ENCODE data around the gene RAB37. TPM values are rescaled to one million over a fixed set of nuclear protein-coding genes. Genes with fewer than 3 reads are reported as not detected.

RAB37 gene
- total and polyA plus RNA-seq, 2 of the 13 experiments (the other 11 are each of a cell fraction or from before 2014, with no cell fraction given): 0.91 to 3.7 TPM

DNA sequence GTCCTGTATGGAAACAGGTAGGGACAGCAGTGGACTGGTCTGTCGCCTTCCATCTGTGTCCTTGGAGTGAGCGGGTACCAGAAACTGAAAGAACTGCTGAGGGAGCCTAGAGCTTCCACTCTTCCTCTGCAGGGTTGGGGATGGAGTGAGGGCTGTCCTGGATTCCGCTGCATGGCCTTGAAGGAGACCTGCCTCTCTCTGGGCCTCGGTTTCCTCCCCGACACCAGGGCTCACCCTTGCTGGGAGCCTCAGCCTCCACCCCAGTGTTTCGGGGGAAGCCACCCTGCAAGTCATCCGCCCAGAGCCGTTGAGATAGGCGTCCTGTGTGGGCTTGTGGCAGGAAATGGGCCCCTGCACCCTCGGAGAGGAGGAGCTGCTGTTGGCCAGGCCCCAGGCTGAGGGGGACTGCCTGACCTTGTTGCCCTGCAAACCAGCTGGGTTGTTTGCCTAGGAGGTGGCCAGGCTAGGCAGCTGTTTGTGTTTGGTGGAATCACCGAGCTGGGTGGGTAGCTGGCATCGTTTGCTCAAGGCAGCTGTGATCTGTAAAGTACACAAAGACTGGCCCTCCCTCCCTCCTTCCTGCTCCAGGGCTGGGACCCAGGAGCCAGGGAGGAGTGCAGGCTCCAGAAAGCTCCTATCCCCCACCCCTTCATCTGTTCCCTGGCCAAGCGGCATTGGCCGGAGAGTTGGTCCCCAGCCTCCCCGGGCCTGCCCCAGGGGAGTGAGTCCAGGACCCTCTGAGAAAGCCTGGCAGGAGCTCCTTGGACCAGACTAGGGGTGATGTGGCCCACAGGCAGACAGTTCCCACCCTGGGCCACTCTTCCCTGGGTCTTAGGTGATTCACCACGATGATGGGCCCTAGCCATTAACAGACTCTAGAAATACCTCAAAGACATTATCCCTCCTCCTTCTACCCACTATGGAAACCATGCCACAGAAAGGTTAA is 1.3 kb downstream of the RAB37 start (continued):
- TF ChIP-seq ZNF577 (CRISPR knock-in tag; IDR thresholded peaks at IDR 0.05; ENCODE audit: borderline replicate concordance, low read depth): no peak
- no peak for TF ChIP-seq MZF1 (CRISPR knock-in tag; IDR thresholded peaks at IDR 0.05; ENCODE audit: borderline replicate concordance)
- TF ChIP-seq, protein P1, sequence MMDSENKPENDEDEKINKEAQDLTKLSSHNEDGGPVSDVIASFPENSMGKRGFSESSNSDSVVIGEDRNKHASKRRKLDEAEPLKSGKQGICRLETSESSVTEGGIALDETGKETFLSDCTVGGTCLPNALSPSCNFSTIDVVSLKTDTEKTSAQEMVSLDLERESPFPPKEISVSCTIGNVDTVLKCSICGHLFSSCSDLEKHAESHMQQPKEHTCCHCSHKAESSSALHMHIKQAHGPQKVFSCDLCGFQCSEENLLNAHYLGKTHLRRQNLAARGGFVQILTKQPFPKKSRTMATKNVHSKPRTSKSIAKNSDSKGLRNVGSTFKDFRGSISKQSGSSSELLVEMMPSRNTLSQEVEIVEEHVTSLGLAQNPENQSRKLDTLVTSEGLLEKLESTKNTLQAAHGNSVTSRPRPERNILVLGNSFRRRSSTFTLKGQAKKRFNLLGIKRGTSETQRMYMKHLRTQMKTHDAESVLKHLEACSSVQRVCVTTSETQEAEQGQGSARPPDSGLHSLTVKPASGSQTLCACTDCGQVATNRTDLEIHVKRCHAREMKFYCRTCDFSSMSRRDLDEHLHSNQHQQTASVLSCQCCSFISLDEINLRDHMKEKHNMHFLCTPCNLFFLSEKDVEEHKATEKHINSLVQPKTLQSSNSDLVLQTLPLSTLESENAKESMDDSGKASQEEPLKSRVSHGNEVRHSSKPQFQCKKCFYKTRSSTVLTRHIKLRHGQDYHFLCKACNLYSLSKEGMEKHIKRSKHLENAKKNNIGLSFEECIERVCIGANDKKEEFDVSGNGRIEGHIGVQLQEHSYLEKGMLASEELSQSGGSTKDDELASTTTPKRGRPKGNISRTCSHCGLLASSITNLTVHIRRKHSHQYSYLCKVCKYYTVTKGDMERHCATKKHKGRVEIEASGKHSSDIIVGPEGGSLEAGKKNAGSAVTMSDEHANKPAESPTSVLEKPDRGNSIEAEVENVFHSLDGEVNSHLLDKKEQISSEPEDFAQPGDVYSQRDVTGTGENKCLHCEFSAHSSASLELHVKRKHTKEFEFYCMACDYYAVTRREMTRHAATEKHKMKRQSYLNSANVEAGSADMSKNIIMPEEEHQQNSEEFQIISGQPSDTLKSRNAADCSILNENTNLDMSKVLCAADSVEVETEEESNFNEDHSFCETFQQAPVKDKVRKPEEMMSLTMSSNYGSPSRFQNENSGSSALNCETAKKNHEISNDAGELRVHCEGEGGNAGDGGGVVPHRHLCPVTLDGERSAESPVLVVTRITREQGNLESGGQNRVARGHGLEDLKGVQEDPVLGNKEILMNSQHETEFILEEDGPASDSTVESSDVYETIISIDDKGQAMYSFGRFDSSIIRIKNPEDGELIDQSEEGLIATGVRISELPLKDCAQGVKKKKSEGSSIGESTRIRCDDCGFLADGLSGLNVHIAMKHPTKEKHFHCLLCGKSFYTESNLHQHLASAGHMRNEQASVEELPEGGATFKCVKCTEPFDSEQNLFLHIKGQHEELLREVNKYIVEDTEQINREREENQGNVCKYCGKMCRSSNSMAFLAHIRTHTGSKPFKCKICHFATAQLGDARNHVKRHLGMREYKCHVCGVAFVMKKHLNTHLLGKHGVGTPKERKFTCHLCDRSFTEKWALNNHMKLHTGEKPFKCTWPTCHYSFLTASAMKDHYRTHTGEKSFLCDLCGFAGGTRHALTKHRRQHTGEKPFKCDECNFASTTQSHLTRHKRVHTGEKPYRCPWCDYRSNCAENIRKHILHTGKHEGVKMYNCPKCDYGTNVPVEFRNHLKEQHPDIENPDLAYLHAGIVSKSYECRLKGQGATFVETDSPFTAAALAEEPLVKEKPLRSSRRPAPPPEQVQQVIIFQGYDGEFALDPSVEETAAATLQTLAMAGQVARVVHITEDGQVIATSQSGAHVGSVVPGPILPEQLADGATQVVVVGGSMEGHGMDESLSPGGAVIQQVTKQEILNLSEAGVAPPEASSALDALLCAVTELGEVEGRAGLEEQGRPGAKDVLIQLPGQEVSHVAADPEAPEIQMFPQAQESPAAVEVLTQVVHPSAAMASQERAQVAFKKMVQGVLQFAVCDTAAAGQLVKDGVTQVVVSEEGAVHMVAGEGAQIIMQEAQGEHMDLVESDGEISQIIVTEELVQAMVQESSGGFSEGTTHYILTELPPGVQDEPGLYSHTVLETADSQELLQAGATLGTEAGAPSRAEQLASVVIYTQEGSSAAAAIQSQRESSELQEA (CRISPR knock-in tag; IDR thresholded peaks at IDR 0.05; ENCODE audit: not compliant biosample characterization): no peak
- TF ChIP-seq, protein P2, sequence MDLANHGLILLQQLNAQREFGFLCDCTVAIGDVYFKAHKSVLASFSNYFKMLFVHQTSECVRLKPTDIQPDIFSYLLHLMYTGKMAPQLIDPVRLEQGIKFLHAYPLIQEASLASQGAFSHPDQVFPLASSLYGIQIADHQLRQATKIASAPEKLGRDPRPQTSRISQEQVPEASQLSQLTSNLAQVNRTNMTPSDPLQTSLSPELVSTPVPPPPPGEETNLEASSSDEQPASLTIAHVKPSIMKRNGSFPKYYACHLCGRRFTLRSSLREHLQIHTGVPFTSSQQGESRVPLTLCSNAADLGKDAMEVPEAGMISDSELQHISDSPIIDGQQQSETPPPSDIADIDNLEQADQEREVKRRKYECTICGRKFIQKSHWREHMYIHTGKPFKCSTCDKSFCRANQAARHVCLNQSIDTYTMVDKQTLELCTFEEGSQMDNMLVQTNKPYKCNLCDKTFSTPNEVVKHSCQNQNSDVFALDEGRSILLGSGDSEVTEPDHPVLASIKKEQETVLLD (CRISPR knock-in tag; IDR thresholded peaks at IDR 0.05; ENCODE audit: low read depth): no peak
- TF ChIP-seq NKX3-1 (CRISPR knock-in tag; IDR thresholded peaks at IDR 0.05): no peak
- TF ChIP-seq, protein P3, sequence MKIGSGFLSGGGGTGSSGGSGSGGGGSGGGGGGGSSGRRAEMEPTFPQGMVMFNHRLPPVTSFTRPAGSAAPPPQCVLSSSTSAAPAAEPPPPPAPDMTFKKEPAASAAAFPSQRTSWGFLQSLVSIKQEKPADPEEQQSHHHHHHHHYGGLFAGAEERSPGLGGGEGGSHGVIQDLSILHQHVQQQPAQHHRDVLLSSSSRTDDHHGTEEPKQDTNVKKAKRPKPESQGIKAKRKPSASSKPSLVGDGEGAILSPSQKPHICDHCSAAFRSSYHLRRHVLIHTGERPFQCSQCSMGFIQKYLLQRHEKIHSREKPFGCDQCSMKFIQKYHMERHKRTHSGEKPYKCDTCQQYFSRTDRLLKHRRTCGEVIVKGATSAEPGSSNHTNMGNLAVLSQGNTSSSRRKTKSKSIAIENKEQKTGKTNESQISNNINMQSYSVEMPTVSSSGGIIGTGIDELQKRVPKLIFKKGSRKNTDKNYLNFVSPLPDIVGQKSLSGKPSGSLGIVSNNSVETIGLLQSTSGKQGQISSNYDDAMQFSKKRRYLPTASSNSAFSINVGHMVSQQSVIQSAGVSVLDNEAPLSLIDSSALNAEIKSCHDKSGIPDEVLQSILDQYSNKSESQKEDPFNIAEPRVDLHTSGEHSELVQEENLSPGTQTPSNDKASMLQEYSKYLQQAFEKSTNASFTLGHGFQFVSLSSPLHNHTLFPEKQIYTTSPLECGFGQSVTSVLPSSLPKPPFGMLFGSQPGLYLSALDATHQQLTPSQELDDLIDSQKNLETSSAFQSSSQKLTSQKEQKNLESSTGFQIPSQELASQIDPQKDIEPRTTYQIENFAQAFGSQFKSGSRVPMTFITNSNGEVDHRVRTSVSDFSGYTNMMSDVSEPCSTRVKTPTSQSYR (CRISPR knock-in tag; IDR thresholded peaks at IDR 0.05; ENCODE audit: borderline replicate concordance): peak; percentile 77
- TF ChIP-seq, protein P4, sequence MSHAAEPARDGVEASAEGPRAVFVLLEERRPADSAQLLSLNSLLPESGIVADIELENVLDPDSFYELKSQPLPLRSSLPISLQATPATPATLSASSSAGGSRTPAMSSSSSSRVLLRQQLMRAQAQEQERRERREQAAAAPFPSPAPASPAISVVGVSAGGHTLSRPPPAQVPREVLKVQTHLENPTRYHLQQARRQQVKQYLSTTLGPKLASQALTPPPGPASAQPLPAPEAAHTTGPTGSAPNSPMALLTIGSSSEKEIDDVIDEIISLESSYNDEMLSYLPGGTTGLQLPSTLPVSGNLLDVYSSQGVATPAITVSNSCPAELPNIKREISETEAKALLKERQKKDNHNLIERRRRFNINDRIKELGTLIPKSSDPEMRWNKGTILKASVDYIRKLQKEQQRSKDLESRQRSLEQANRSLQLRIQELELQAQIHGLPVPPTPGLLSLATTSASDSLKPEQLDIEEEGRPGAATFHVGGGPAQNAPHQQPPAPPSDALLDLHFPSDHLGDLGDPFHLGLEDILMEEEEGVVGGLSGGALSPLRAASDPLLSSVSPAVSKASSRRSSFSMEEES (CRISPR knock-in tag; IDR thresholded peaks at IDR 0.05): 0 out of 2 replicates have a peak, but pooled peaks have one; percentile 26
- TF ChIP-seq RFX1 (IDR thresholded peaks at IDR 0.05): no peak
- TF ChIP-seq, protein P5, sequence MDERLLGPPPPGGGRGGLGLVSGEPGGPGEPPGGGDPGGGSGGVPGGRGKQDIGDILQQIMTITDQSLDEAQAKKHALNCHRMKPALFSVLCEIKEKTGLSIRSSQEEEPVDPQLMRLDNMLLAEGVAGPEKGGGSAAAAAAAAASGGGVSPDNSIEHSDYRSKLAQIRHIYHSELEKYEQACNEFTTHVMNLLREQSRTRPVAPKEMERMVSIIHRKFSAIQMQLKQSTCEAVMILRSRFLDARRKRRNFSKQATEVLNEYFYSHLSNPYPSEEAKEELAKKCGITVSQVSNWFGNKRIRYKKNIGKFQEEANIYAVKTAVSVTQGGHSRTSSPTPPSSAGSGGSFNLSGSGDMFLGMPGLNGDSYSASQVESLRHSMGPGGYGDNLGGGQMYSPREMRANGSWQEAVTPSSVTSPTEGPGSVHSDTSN (CRISPR knock-in tag; IDR thresholded peaks at IDR 0.05): no peak
- TF ChIP-seq, protein P6, sequence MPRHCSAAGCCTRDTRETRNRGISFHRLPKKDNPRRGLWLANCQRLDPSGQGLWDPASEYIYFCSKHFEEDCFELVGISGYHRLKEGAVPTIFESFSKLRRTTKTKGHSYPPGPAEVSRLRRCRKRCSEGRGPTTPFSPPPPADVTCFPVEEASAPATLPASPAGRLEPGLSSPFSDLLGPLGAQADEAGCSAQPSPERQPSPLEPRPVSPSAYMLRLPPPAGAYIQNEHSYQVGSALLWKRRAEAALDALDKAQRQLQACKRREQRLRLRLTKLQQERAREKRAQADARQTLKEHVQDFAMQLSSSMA (CRISPR knock-in tag; IDR thresholded peaks at IDR 0.05): no peak
- TF ChIP-seq ZSCAN9 (CRISPR knock-in tag; IDR thresholded peaks at IDR 0.05; ENCODE audit: borderline replicate concordance): no peak

Measured in HepG2 (cell line).